AG20443 (cell line): Measurements from ENCODE around the gene SLC26A9.
A peak's percentile ranks its signal among the peaks of the same experiment; 100 is the strongest.
"Not testable (repeated sequence)": the region's sequence is repeated elsewhere in the genome, so short reads cannot be mapped to it uniquely, and the experiment has no call there.

Source experiments
- DNase-seq: peaks from one replicate; pipeline ENCODE4 v3.0.0; 2012; ENCODE audit warnings: low spot score, mixed read lengths

SLC26A9 gene

GRCh38 chr1:205926213-205926612 is 17.0 kb downstream of the SLC26A9 start:
- no peak for DNase-seq

- DNase-seq: peak; percentile 85
These were observed 17.5 kb downstream of the SLC26A9 start for GRCh38 chr1:205925736-205926135.

GRCh38 chr1:205924460-205924790 is 18.8 kb downstream of the SLC26A9 start:
- DNase-seq: no peak

GRCh38 chr1:205923651-205924459 is 19.4 kb downstream of the SLC26A9 start:
- DNase-seq: no peak

- DNase-seq: no peak
These were observed 20.4 kb downstream of the SLC26A9 start for GRCh38 chr1:205922806-205923205.

GRCh38 chr1:205922314-205922713 is 20.9 kb downstream of the SLC26A9 start:
- DNase-seq: no peak

GRCh38 chr1:205921570-205921909 is 21.7 kb downstream of the SLC26A9 start:
- DNase-seq: no peak

GRCh38 chr1:205920861-205921569 is 22.2 kb downstream of the SLC26A9 start:
- DNase-seq: no peak

GRCh38 chr1:205920159-205920558 is 23.1 kb downstream of the SLC26A9 start:
- no peak for DNase-seq

- peak; percentile 88 for DNase-seq
These were observed 24.1 kb downstream of the SLC26A9 start for GRCh38 chr1:205918955-205919746.

- DNase-seq: no peak
These were observed 25.6 kb downstream of the SLC26A9 start for GRCh38 chr1:205917466-205918238.

GRCh38 chr1:205916541-205916940 is 26.7 kb downstream of the SLC26A9 start:
- DNase-seq: peak; percentile 56

- DNase-seq: no peak
These were observed 27.8 kb downstream of the SLC26A9 start for GRCh38 chr1:205915354-205915990.

- DNase-seq: no peak
These were observed 28.5 kb downstream of the SLC26A9 start for GRCh38 chr1:205914730-205915129.

GRCh38 chr1:205914155-205914507 is 29.1 kb downstream of the SLC26A9 start:
- no peak for DNase-seq

GRCh38 chr1:205913451-205914154 is 29.7 kb downstream of the SLC26A9 start:
- peak; percentile 28 for DNase-seq

GRCh38 chr1:205907794-205908193 is 35.5 kb downstream of the SLC26A9 start:
- DNase-seq: peak; percentile 38

- DNase-seq: not testable (repeated sequence)
These were observed 38.2 kb downstream of the SLC26A9 start for GRCh38 chr1:205905095-205905494.

- DNase-seq: no peak
These were observed 46.9 kb downstream of the SLC26A9 start for GRCh38 chr1:205896351-205896750.

GRCh38 chr1:205894119-205894518 is 49.1 kb downstream of the SLC26A9 start:
- DNase-seq: not testable (repeated sequence)

GRCh38 chr1:205892175-205892574 is 51.1 kb downstream of the SLC26A9 start:
- not testable (repeated sequence) for DNase-seq
